GM19468 (cell line): Measurements from ENCODE around the gene SSNA1.

Experiments
- ATAC-seq: cut with Tn5 transposase; IDR thresholded peaks from one replicate; pipeline ENCODE4 v1.9.1; 2021; ENCODE audit warnings: mild to moderate bottlenecking, moderate library complexity, moderate number of reproducible peaks; ENCODE audit not compliant: unreplicated experiment; ENCODE audit errors: extremely low read depth

The SSNA1 gene

DNA sequence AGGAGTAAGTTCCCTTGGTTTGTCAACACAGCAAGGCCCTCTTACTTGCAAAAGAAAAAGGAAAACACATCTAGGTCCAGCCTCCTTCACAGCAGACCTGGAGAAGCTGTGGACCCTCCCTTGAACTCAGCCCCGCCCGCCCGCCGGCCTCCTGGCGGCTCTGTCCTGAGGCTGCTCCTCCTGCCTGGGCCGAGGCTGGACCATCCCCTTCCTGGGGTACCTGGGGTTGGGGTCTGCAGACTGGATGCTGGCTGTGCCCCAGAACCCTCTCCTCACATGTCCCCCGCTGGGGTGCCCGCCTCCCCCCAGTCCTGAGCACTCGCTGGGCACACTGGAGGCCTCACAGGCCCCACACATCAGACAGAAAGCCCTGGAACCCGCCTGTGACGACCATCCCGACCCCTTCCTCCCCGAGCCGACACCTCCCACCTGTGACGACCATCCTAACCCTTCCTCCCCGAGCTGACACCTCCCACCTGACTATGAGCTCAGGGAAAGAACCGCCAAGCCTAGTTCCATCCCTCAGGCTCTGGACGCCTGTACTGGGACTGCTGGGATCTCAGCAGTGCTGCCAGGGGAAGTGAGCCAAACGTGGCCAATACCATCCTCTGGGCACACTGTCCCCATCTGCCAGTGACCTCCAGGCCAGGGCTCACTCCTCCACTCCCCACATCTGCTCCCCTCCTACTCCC lies 9.4 kb upstream of the SSNA1 start:
- ATAC-seq, result no peak

- no peak for ATAC-seq
Measured at GRCh38 chr9:137179761-137180160, 8.7 kb upstream of the SSNA1 start.

DNA sequence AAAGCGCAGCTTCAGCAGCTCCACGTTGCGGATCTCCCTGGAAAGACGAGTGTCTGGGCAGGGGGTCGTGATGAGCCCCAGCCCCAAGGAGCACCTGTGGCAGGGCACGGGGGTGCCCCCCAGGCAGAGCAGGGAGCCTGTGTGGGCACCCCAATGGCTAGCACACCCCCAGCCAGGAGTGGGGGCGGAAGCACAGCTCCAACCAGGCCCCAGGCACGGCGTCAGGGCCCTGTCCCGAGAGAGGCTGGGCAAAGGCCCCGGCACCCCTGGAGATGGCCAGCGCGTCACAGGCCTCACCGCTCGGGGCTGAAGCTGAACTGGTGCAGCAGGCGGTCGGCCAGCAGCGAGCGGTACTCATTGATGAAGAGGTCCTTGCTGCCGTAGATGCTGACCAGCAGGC lies 8.0 kb upstream of the SSNA1 start:
- ATAC-seq, result no peak

DNA sequence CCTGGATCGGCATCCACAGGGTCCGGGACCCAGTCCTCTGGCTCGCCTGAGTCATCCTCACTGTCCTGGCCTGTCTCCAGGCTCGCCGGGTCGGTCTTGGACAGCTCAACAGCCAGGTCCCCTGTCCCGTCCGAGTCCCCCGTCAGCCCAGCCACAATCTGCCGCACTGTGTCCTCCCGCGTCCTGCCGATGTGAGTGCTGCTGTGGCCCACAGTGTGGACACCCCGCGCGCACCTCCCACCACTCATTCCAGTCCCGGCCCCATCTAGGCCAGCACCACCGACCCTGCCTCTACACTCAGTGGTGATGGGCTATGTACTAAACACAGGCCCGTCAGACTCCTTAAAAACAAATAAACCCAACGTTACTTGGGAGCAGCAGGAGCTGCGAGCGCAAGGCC lies 6.8 kb upstream of the SSNA1 start:
- no peak for ATAC-seq

DNA sequence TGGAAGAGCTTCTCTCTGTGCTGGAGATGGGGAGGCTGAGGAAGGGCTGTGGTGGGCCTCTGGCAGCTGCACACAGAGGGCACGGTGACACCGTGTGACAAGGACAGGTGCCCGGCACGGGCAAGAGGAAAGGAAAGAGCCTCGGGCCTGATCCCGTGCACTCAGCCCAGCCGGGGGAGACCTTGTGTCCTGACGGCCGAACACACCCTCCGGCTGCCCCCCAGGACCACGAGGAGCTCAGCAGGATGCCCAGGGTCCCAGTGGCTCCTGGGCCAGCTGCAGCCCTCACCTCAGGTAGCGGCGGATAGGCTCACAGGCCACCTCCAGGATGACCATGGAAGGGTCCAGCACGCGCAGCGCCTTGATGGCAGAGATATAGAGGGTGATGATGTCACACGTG lies 5.6 kb upstream of the SSNA1 start:
- no peak for ATAC-seq

- no peak for ATAC-seq
Measured at GRCh38 chr9:137183980-137184595, 4.4 kb upstream of the SSNA1 start.

- no peak for ATAC-seq
Measured at GRCh38 chr9:137184881-137185660, 3.4 kb upstream of the SSNA1 start.

- no peak for ATAC-seq
Measured at GRCh38 chr9:137185921-137186320, 2.6 kb upstream of the SSNA1 start.

DNA sequence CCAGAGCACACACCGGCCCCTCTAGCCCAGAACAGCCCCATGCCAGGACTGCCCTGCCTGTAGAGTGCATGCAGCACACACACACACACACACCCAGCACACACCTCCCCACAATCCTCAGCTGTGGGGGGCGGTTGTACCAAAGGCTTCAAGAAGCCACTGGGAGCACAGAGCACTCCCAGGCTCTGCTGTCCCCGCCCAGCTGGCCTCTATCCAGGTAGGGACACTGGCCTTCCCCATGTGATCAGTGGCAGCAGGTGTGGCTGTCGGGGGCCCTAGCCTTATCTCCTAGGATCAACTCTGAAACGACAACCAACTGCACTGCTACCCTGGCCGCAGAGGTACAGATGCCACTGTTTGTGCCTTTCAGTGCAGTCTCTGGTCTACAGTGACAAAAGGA lies 2.1 kb upstream of the SSNA1 start:
- no peak for ATAC-seq

DNA sequence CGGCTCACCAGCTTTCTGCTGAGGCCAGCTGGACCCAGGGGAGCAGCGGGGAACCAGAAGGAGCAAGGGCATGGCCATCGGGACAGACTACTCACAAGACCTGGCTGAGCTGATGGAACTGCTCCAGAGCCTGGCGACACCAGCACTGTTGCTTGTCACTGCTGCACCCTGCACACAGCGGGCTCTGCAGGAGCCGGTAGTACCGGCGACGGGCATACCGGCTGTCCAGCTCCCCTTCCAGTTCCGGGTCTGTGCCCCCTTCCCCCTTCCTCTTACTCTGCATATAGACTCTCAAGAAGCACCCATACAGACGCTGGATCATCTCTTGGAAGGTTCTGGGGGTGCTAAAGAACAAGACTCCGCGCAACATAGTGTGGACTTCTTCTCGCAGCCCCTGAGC lies 1.1 kb upstream of the SSNA1 start:
- ATAC-seq, result no peak

- ATAC-seq, result no peak
Measured at GRCh38 chr9:137188086-137188489, 388 bp upstream of the SSNA1 start.

DNA sequence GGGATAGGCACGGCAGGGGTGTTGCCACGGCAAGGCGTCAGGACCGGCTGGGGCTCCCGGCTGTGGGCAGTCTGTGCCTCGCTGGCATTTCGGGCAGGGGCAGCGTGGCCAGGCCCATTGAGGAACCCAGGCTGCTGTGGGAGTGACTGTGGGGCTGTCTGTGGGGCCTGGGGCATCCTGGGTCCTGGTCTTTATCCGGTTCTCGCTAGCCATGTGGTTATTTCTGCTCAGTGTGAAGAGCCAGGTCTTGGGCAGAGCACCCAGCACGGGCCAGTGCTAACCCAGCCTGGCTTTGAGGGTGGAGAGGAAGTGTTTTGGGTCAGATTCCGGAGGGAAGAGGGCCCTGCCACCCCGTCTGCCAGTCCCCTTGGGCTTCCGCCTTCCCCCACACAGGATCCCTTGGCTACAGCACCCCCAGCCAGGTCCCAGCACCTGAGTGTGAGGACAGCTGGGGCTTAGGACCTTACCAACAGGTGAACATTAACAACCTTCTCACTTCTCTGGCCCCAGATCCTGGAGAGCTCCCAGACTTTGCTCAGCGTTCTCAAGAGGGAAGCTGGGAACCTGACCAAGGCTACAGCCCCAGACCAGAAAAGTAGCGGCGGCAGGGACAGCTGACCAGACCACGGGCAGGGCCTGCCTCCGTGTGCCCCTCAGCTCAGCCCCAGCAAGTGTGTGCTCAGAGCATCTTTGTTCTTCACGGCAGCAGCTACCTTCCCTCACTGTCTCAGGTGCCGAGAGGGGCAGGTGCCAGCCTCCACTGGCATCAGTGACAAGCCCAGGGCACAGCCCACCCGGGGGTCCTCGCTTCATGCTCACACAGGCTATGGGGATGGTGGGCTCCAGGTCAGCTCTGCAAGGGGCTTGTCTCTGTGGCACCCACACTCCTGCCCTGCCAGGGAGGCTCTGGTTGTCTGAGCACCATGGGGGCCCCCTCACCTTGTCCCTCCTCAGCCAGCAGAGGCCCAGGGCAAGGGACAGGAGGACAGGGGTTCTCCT lies 1.1 kb downstream of the SSNA1 start:
- no peak for ATAC-seq

DNA sequence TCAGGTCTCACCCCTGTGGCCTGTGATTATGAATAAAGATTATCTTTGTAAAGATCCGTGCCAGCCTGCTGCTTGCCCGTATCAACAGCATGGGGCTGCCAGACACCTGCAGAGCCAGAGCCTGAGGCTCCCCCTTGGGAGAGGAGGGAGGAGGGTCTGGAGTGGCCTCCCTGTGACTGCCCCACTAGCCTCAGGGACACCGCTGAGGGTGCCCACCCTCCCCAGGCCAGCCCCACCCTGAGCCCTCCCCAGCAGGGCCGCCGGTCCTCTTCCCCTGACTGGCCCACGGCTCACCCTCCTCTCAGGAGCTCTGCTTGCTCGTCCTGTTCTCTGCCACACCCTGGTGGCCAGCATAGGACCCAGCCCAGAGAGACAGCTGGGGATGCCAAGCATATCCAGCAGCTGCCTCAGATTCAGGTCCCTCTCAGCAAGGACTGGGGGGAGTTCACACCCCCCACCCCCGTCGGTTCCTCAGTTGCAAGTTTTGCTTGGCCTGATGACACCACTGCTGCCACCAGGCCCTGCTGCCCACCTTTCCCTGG lies 1.9 kb downstream of the SSNA1 start:
- no peak for ATAC-seq

GRCh38 chr9:137191245-137191644 lies 2.8 kb downstream of the SSNA1 start:
- ATAC-seq, result no peak

- no peak for ATAC-seq
Measured at GRCh38 chr9:137191691-137192447, 3.4 kb downstream of the SSNA1 start.

GRCh38 chr9:137192448-137192780 lies 3.9 kb downstream of the SSNA1 start:
- ATAC-seq, result no peak

GRCh38 chr9:137192859-137193258 lies 4.4 kb downstream of the SSNA1 start:
- ATAC-seq, result no peak

- no peak for ATAC-seq
Measured at GRCh38 chr9:137193771-137194170, 5.3 kb downstream of the SSNA1 start.

DNA sequence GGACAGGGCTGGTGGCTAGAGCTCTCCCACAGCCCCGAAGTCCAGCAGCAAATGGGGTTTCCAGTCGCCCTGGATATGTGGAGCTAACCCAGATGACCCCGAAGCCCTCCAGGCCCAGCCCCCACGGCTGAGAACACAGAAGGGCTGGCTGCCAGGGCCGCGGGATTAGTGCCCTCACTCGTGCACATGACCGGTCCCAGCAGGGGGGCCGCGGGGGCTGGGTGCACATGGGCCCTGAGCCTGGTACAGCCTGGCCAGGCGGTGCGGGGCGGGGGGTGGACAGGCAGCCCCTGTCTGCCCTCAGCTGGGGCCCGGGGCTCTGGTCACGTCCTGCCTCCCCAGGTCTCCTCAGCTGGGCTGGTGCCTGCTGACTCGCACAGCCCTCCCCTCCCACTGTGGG lies 5.9 kb downstream of the SSNA1 start:
- no peak for ATAC-seq
